Spleen (tissue), 11 donors: ENCODE data around the gene LHFPL3. TPM values are rescaled to one million over a fixed set of nuclear protein-coding genes. Genes with fewer than 3 reads are reported as not detected.

Experiments
- DNase-seq: peaks from one replicate; pipeline ENCODE4 v3.0.0-alpha.2; 2020
- H3K27ac ChIP-seq, 8 donors: fragments of 200-600 bp; sonication (generic) in 7 of 8; 1 replicate in 4 of 8; 2 replicates in 4 of 8; pipeline versions ENCODE4 v1.5.0 to v1.8.0; 2016 to 2021; ENCODE audit warnings: inconsistent platforms in 4 of 8, mild to moderate bottlenecking in 4 of 8, moderate library complexity in 1 of 8
- H3K27me3 ChIP-seq, 7 donors: fragments of 200-600 bp; sonication (generic) in 6 of 7; replicated peaks in 1 of 7; 1 replicate in 4 of 7; 2 replicates in 3 of 7; pipeline versions ENCODE4 v1.5.0 to v1.8.0; 2016 to 2021; ENCODE audit warnings: inconsistent platforms in 3 of 7, mild to moderate bottlenecking in 1 of 7
- H3K36me3 ChIP-seq, 6 donors: fragments of 200-600 bp; sonication (generic) in 5 of 6; 1 replicate in 4 of 6; 2 replicates in 2 of 6; pipeline versions ENCODE4 v1.5.0 to v1.8.0; 2016 to 2021; ENCODE audit warnings: inconsistent platforms in 2 of 6
- H3K4me1 ChIP-seq, 6 donors: fragments of 200-600 bp; sonication (generic) in 5 of 6; 1 replicate in 3 of 6; 2 replicates in 3 of 6; pipeline versions ENCODE4 v1.5.0 to v1.8.0; 2016 to 2021; ENCODE audit warnings: inconsistent platforms in 3 of 6
- H3K4me3 ChIP-seq, 8 donors: fragments of 200-600 bp; sonication (generic) in 7 of 8; 1 replicate in 4 of 8; 2 replicates in 4 of 8; pipeline versions ENCODE4 v1.5.0 to v1.8.0; 2016 to 2021; ENCODE audit warnings: inconsistent platforms in 4 of 8, mild to moderate bottlenecking in 4 of 8, moderate library complexity in 2 of 8
- H3K9me3 ChIP-seq, 8 donors: fragments of 200-600 bp; sonication (generic) in 7 of 8; 1 replicate in 4 of 8; 2 replicates in 4 of 8; pipeline versions ENCODE4 v1.5.0 to v1.8.0; 2016 to 2021; ENCODE audit warnings: inconsistent platforms in 4 of 8
- CTCF ChIP-seq, 11 experiments: fragments of 200-600 bp in 7 of 11; fragments of 450-650 bp in 4 of 11; sonication (generic) in 4 of 11; IDR thresholded peaks in 8 of 11; conservative IDR thresholded peaks in 3 of 11; 1 replicate in 7 of 11; 2 replicates in 4 of 11; pipeline versions ENCODE4 v1.4.0 to v1.8.0; 2016 to 2021; ENCODE audit warnings: antibody characterized with exemption in 11 of 11, inconsistent platforms in 4 of 11, mild to moderate bottlenecking in 1 of 11
- POLR2A ChIP-seq, 3 donors: fragments of 450-650 bp; IDR thresholded peaks; one replicate each; pipeline ENCODE4 v1.5.1; 2017; ENCODE audit warnings: antibody characterized with exemption in 3 of 3, mild to moderate bottlenecking in 1 of 3
- POLR2AphosphoS5 ChIP-seq, 3 donors: sonication (generic); formaldehyde crosslinking; IDR thresholded peaks; one replicate each; pipeline ENCODE4 v1.5.1; 2017; ENCODE audit warnings: antibody characterized with exemption in 3 of 3
- WGBS, 5 donors: extraction: QIAGEN DNeasy Blood & Tissue Kit in 3 of 5; methylation state at CpG; one replicate each; pipeline versions ENCODE4 v1.1.5 to v1.1.7; 2013 to 2018; 5-methylcytosine and 5-hydroxymethylcytosine counted together
- intact Hi-C: fragments of 100-400 bp; cut with DNase I; formaldehyde crosslinking; loops from one replicate; pipeline ENCODE4 v1.15.0; 2023; ENCODE audit warnings: low total_unique reads
- polyA plus RNA-seq, 3 donors: library from polyadenylated mRNA; stranded (reverse); fragments of 200-250 nt; gene quantifications; one replicate each; pipeline ENCODE4 v1.2.1, GENCODE V29; 2013
- total RNA-seq, 7 donors: library from RNA; depleted of rRNA in 3 of 7; stranded (reverse); fragments of >200 nt in 3 of 7; fragmentation: NEBNext Ultra II Directional in 4 of 7; extraction: Animal tissue kit (Norgen Biotek cat#: 25700) in 4 of 7; gene quantifications; one replicate each; pipeline versions ENCODE4 v1.1.0 to v1.2.1, GENCODE V29; 2016 to 2021
- donor health status: healthy with polysubstance abuse.
- donor health status: DM: no; HTN: no; CAD: no; lungs with moderate emphysema.
- donor health status: DM: no; HTN: no; CAD: no.
- donor health status: Bipolar disorder and iron deficiency.
- donor health status: healthy.
- donor health status: DM: no; HTN: no; CAD: no.
- donor health status: DM: yes; HTN: yes; CAD: no.

The LHFPL3 gene
- total and polyA plus RNA-seq, 10 donors = 0.07 to 1.0 (median 0.20) TPM; not detected in 3

GRCh38 chr7:104450861-104451260, 122.5 kb downstream of the LHFPL3 start:
- Histone ChIP-seq H3K4me3 (no peak overlapping the region), H3K4me1 (no peaks in the 10 kb centered on the region), H3K27me3 (no peaks in the 10 kb centered on the region), H3K27ac (no peak overlapping the region), H3K9me3 (peaks cover 0 to 5% (median 0%) of the 10 kb centered on the region in 8 donors), H3K36me3 (no peaks in the 10 kb centered on the region)
- intact Hi-C loops = no loop called here
- TF ChIP-seq POLR2A (IDR thresholded peaks at IDR 0.05) (no peak), POLR2AphosphoS5 (IDR thresholded peaks at IDR 0.05) (no peak), CTCF (IDR thresholded peaks at IDR 0.05 in 8 of 11, conservative IDR thresholded peaks at IDR 0.05 in 3 of 11) (no peak)
- DNase-seq = no peak
- 66 to 80% (median 75%) methylated on average over 5 of the region's 5 CpGs for WGBS, 5 donors

- H3K9me3 ChIP-seq = peaks cover 0 to 12% (median 0%) of the 10 kb centered on the region in 8 donors
- no peak overlapping the region for H3K4me3 ChIP-seq
- no peaks in the 10 kb centered on the region for H3K4me1 ChIP-seq
- no peak for DNase-seq
- TF ChIP-seq CTCF (IDR thresholded peaks at IDR 0.05 in 8 of 11, conservative IDR thresholded peaks at IDR 0.05 in 3 of 11) (no peak), POLR2AphosphoS5 (IDR thresholded peaks at IDR 0.05) (no peak), POLR2A (IDR thresholded peaks at IDR 0.05) (no peak)
- no peak overlapping the region for H3K27ac ChIP-seq
- intact Hi-C loops = no loop called here
- no peaks in the 10 kb centered on the region for H3K36me3 ChIP-seq
- WGBS, 5 donors = 77 to 86% (median 80%) methylated on average over 3 of the region's 3 CpGs
- no peaks in the 10 kb centered on the region for H3K27me3 ChIP-seq
Measured at GRCh38 chr7:104453190-104453589, 124.8 kb downstream of the LHFPL3 start.

- Histone ChIP-seq H3K9me3 (peaks cover 0 to 39% (median 13%) of the 10 kb centered on the region in 8 donors), H3K4me1 (no peaks in the 10 kb centered on the region), H3K4me3 (no peak overlapping the region), H3K27me3 (no peaks in the 10 kb centered on the region), H3K36me3 (no peaks in the 10 kb centered on the region), H3K27ac (no peak overlapping the region)
- DNase-seq = no peak
- WGBS, 5 donors = 71 to 84% (median 83%) methylated on average over 3 of the region's 3 CpGs
- TF ChIP-seq CTCF (IDR thresholded peaks at IDR 0.05 in 8 of 11, conservative IDR thresholded peaks at IDR 0.05 in 3 of 11) (no peak), POLR2A (IDR thresholded peaks at IDR 0.05) (no peak), POLR2AphosphoS5 (IDR thresholded peaks at IDR 0.05) (no peak)
- intact Hi-C loops = no loop called here
Measured at GRCh38 chr7:104458875-104459274, 130.5 kb downstream of the LHFPL3 start.

GRCh38 chr7:104469166-104469820, 140.9 kb downstream of the LHFPL3 start:
- 63 to 81% (median 68%) methylated on average over 1 of the region's 1 CpG for WGBS, 5 donors
- Histone ChIP-seq H3K27me3 (peaks cover 0 to 8% (median 0%) of the 10 kb centered on the region in 7 donors), H3K4me1 (no peaks in the 10 kb centered on the region), H3K4me3 (no peak overlapping the region), H3K9me3 (peaks cover 0 to 13% (median 10%) of the 10 kb centered on the region in 8 donors), H3K27ac (no peak overlapping the region), H3K36me3 (no peaks in the 10 kb centered on the region)
- intact Hi-C loops = no loop called here
- DNase-seq = no peak
- TF ChIP-seq POLR2AphosphoS5 (IDR thresholded peaks at IDR 0.05) = no peak
- no peak for TF ChIP-seq CTCF (IDR thresholded peaks at IDR 0.05 in 8 of 11, conservative IDR thresholded peaks at IDR 0.05 in 3 of 11)
- TF ChIP-seq POLR2A (IDR thresholded peaks at IDR 0.05) = no peak
